Activated gamma-delta T cell treated with Interleukin-2 at 50 U/mL for 16 hours (primary cell): ENCODE data around the gene C1S.
"Not testable (repeated sequence)": the region's sequence is repeated elsewhere in the genome, so short reads cannot be mapped to it uniquely, and the experiment has no call there.

Experiments
- DNase-seq: peaks from one replicate; pipeline ENCODE4 v3.0.0-alpha.2; 2020

Gene C1S

GRCh38 chr12:7047306-7047705, 13.2 kb upstream of the C1S start:
- no peak for DNase-seq

DNA sequence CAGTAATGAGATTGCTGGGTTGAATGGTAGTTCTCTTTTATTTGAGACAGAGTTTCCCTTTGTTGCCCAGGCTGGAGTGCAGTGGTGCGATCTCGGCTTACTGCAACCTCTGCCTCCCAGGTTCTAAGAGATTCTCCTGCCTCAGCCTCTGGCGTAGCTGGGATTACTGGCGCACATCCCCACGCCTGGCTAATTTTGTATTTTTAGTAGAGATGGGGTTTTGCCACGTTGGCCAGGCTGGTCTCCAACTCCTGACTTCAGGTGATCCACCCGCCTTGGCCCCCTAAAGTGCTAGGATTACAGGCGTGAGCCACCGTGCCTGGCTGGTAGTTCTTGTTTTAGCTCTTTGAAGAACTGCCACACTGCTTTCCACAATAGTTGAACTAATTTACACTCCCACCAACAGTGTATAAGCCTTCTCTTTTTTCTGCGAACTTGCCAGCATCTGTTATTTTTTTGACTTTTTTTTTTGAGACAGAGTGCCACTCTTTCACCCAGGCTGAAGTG, 11.0 kb upstream of the C1S start:
- DNase-seq = not testable (repeated sequence)

- not testable (repeated sequence) for DNase-seq
These were observed 10.5 kb upstream of the C1S start for GRCh38 chr12:7049973-7050372.

GRCh38 chr12:7054925-7055324, 5.6 kb upstream of the C1S start:
- no peak for DNase-seq

GRCh38 chr12:7055736-7056135, 4.8 kb upstream of the C1S start:
- not testable (repeated sequence) for DNase-seq

GRCh38 chr12:7058163-7058845, 2.2 kb upstream of the C1S start:
- no peak for DNase-seq

DNA sequence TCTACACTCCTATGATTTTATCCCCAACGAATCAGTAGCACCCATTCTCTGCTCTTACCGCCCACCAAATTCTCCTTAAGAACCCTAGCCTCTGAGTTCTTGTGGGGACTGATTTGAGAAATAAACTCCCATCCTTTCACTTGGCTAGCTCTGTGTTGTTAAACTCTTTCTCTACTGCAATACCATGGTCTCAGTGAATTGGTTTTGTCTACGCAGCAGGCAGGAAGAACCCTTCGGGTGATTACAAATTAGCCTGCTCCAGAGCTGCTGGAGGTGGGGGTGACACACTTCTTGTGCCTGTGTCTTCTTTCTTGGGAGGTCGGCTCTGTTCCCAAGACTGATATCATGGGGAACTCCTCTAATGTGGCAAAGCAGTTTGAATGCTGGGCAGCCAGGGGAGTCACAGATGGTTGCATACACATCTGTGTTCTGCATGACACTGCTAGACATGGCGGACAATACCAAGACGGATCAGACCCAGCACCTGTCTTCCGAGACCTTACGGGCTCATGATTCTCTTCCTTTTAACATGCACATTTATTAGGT, 1.6 kb upstream of the C1S start:
- no peak for DNase-seq

DNA sequence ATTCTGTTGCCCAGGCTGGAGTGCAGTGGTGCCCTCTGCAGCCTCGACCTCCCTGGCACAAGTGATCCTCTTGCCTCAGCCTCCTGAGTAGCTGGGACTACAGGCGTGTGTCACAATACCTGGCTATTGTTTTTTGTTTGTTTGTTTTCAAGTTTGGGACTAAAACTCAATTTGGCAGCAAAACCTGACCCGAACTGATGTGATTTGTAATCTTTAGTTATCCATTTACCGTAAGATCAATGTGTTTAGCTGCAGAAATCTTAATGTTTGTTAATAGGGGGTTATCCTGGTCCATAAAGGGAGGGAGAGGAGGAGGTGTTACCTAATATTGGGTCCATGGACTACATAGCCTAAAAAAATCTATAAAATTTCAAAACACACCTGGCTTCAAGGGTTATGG, 738 bp upstream of the C1S start:
- DNase-seq = no peak

DNA sequence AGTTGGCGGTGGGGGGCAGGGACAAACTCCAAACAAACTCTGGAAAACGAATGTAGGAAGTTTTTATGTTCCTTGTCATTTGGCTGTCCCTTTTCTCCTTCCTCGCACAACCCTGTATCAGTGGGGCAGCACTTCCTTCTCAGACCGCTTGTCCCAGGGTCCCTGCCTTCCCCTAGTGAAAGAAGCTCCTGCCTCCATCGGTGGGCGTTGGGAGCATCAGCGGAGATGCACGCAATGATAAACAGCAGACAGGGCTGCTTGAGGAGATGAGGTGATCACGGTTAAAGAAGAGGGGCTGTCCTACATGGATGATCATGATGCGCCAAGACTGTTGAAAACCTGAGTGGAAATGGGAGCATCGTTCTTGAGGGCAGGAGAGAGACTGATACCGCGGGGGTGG, 620 bp downstream of the C1S start:
- DNase-seq = no peak

- no peak for DNase-seq
These were observed 1.1 kb downstream of the C1S start for GRCh38 chr12:7061596-7061995.

DNA sequence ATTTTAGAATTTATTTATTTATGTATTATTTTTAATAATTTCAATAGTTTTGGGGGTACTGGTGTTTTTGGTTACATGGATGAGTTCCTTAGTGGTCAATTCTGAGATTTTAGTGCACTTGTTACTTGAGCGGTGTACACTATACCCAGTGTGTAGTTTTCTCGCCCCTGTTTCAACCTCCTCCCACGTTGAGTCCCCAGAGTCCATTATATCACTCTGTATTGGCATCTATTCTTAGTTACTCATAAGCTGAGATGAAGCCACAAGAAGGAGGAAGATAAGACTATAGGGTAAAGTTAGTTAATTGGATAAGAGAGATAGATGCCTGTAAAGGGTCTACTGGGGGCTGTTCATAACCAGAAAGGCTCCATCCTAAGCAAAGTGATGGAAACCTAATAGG, 4.0 kb downstream of the C1S start:
- DNase-seq = no peak

DNA sequence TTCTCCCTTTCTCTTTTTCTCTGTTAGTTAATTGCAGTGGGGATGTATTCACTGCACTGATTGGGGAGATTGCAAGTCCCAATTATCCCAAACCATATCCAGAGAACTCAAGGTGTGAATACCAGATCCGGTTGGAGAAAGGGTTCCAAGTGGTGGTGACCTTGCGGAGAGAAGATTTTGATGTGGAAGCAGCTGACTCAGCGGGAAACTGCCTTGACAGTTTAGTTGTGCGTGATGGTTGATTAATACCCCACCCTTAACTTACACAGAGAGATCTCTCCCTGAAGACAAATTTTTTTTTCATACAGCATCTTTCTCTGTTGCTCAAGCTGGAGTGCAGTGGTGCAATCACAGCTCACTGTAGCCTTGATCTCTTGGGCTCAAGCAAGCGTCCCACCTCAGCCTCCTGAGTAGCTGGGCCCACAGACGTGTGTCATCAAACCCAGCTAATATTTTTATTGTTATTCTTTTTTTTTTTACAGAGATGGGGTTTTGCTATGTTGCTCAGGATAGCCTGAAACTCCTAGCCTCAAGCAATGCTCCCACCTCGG, 4.6 kb downstream of the C1S start:
- no peak for DNase-seq

GRCh38 chr12:7066596-7066995, 6.1 kb downstream of the C1S start:
- DNase-seq = no peak

- DNase-seq = no peak
These were observed 6.6 kb downstream of the C1S start for GRCh38 chr12:7067096-7067495.

- DNase-seq = no peak
These were observed 7.9 kb downstream of the C1S start for GRCh38 chr12:7068240-7068993.

DNA sequence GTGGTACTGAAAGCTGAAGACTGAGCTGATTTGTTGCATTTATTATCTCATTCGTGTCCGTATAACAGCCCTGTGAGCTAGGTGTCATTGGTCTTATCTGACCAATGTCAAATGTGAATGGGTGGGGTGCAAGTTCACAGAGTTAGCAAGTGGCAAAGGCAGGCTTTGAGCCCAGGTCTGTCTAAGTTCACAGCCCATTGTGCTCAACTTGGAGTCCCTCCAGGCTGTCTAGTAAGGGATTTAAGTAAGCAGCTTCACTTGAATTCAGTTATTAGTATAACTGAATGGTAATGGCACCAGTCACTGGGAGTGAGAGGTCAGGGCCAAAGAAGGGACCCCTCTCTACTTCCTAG, 8.5 kb downstream of the C1S start:
- no peak for DNase-seq

DNA sequence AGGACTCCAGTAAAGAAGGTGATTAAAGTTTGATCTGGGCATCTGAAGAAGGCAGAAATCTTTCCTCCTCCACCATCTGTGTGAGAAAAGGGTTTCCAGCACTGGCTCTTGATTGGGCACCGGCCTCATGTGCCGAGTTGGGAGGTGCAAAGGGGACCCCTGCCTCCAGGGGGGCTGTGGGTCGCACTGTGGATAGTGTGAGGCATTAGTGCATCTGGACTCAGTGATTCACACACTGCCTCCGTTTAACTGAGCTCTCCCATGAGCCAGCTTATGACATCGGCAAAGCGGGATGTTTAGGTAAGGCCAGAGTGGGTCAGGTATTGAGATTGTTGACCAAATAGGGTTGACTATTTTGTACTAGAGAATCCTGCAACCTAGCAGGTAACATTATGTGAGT, 8.9 kb downstream of the C1S start:
- DNase-seq = no peak

DNA sequence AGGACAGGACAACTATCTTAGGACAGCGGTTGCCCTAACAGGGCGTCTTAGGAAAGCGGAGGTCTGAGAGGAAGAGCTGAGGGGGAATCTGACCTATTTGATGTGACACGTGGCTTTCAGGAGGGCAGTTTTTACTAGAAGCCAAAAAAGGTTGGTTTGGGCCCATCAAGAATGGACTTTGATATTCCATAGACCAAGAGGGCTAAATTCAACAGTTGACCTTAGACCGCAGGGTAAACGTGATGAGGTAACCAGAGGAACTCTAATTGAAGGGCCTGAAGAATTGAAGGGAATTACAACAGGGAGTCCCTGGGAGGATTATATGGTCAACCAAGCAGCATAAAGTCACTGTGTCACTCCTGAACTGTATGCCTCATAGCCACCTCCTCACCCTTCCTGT, 11.5 kb downstream of the C1S start:
- no peak for DNase-seq

DNA sequence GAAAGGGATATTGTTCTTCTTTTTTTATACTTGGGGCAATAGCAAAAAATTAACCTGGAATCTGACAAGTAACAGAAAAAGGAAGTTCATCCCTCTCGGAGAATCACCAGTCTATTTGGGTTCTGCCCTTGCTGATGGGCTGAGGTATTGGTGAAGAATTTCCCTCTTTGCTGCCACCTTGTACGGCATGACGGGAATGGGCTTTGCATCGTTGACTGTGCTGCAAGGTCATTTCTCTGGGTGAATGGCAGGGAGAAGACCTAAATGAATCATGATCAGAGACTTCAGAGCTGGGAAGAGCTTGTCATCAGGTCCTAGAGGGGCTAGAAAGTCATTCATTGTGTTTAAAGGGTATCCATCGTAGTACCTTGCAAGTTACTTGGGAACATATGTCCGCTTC, 12.0 kb downstream of the C1S start:
- DNase-seq = no peak

GRCh38 chr12:7073946-7074345, 13.4 kb downstream of the C1S start:
- no peak for DNase-seq

DNA sequence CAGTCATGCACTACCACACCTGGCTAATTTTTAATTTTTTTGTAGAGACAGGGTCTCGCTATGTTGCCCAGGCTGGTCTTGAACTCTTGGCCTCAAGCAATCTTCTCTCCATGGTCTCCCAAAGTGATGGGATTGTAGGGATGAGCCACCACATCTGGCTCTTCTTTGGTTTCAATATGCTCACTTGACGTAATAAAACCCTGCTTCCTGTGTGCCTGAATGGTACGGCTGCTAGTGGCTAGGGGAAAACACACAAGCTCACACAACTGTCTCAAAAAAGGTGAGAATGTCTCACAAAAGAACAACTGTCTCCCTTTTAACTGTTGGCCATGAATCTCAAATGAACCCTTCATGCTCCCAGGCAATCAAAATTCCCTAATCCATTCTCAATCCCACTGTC, 15.0 kb downstream of the C1S start:
- DNase-seq = no peak

DNA sequence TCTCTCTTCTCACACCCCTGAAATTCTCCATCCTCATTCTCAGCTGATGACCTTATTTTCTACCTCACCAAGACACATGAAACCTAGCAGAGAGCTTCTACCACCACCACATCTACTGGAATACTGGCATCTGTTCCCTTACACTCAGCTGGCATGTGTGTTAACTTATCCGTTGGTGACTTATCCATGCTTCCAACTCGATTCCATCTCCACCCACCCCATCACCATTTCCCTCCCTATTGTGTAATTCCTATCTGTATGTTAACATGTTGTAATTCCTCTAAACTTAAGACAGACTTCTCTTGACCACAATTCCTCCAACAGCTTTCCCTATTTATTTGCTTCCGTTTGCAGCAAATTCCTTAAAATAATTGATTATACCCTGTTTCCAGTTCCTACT, 15.4 kb downstream of the C1S start:
- no peak for DNase-seq

GRCh38 chr12:7076493-7076892, 16.0 kb downstream of the C1S start:
- DNase-seq = no peak

GRCh38 chr12:7078163-7078562, 17.6 kb downstream of the C1S start:
- DNase-seq = no peak
